Measurements from ENCODE around the gene CYP26A1. TPM values are rescaled to one million over a fixed set of nuclear protein-coding genes. Genes with fewer than 3 reads are reported as not detected.

CYP26A1 gene
- total and polyA plus RNA-seq, 2 experiments from 2014 or later: 1.2 to 1.8 TPM

DNA sequence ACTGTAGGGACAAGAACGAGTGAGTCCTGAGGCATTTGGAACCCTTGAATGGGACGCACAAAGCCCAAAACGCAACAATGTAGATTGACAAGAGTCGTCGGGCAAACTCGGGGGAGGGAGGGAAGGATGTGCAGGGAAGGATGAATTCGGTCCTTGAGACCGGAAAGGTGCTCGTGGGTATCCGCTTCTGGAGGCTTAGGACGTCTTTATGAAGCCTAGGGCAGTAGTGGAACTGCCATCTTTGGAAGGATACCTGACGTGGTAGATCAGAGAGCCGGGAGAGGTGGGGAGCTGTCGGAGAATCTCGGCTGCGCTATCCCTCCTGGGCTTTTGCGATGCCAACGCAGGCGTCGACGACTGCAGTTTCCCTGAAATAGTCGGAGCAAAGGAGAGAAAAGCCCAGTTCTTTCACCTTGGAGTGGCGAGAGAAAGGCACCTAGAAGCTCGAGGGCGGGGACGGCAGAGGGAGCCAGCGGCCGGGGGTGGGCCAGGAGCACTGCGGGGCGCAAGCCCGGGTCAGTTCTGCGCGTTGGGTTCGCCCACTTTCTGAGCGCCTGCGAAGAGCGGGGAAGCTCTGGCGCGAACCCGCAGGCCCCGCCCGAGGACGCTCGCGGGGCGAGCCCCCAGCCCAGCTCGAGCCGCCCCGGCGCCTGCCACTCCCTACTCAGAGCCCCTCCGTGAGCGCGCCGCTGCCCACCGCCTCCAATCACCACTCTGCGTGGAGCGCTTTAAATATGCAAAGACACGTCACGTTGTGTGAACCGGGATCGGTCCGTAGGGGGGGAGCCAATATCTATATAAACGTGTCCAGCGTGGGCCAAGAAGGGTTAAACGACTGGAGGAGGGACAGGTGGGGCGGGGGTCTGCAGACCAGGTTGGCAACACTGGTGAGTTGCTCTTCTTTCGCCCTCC lies 13.5 kb upstream of the CYP26A1 start, which contains the start of gene CYP26C1:
CYP26C1 (plus strand) TSS at position 824 of the 912 bp plus-strand sequence. CDS start 466 bp downstream, outside the sequence.
- peak within 1 kb of the TSS; percentile 68 for H3K4me3 Mint-ChIP-seq
- H3K9me3 Mint-ChIP-seq: no peaks in the 10 kb centered on the region
- Histone ChIP-seq H3K27me3 (ENCODE audit: insufficient read depth) (peaks cover 87% of the 10 kb centered on the region), H3K27ac (ENCODE audit: low read depth) (no peak within 1 kb of the TSS), H2AFZ (peak within 1 kb of the TSS; percentile 80), H3K4me1 (ENCODE audit: insufficient read depth) (peaks cover 46% of the 10 kb centered on the region), H3F3A (replicated peaks; ENCODE audit: low read depth) (peaks cover 16% of the 10 kb centered on the region), H3K36me3 (ENCODE audit: insufficient read depth) (no peaks in the 10 kb centered on the region), H3K79me2 (replicated peaks; ENCODE audit: insufficient read depth) (no peaks in the 10 kb centered on the region), H3K9me2 (ENCODE audit: insufficient read depth) (no peaks in the 10 kb centered on the region), H3K4me2 (peak within 1 kb of the TSS; percentile 89), H4K20me1 (replicated peaks; ENCODE audit: insufficient read depth) (peaks cover 9% of the 10 kb centered on the region), H3K4me3 (peak within 1 kb of the TSS; percentile 63)
- ATAC-seq (peak; percentile 6), DNase-seq (ENCODE audit: low spot score) (peak; percentile 71)
- H3K36me3 Mint-ChIP-seq (ENCODE audit: low read depth): no peaks in the 10 kb centered on the region; the same call in 2 of the 3 replicates
- TF ChIP-seq CTCF (conservative IDR thresholded peaks at IDR 0.05; ENCODE audit: low read depth in 2 of 2) (peak in 1 of 2 experiments; percentile 31; a peak in 2 of 4 replicates), EZH2 (IDR thresholded peaks at IDR 0.05; ENCODE audit: low read depth, unreplicated experiment) (peak; percentile 75), ZNF114 (CRISPR knock-in tag; IDR thresholded peaks at IDR 0.05) (no peak), POLR2AphosphoS5 (IDR thresholded peaks at IDR 0.05; ENCODE audit: low read depth) (no peak), ZNF331 (CRISPR knock-in tag; IDR thresholded peaks at IDR 0.05; ENCODE audit: low read depth) (no peak)
- peaks cover 68% of the 10 kb centered on the region for H3K27me3 Mint-ChIP-seq (ENCODE audit: insufficient read depth, low read depth, poor library complexity)
- peaks cover 32% of the 10 kb centered on the region for H3K4me1 Mint-ChIP-seq
- H3K27ac Mint-ChIP-seq: no peak within 1 kb of the TSS

DNA sequence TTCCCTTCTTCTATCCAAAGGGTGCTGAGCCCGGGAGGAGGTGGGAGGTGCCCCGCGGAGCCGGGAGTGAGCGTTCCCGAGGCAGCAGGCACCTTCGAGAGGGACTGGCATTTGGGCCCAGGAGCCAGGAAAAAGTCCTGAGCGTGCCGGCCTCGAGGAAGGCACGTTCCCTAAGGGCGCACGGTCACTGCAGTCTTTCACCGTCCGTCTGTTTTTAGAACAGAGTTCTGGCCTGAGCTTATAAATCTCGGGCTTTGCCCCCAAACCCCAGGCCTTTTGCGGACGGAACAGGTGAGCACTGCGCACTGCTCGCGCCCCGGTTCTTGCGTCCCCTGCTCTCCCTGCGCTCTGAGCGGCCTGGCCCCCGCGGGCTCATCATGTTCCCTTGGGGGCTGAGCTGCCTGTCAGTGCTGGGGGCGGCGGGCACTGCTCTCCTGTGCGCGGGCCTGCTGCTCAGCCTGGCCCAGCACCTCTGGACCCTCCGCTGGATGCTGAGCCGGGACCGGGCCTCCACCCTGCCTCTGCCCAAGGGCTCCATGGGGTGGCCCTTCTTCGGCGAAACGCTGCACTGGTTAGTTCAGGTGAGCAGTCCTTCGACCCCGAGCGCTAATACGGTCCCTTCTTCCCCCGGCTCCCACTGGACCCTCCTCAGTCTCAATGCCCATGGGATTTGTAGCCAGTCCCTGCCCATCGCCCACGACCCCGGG lies 12.7 kb upstream of the CYP26A1 start:
- ATAC-seq: peak; percentile 5
- Mint-ChIP-seq H3K27ac (no peak overlapping the region), H3K4me3 (peak overlapping the region; percentile 68), H3K36me3 (ENCODE audit: low read depth) (no peaks in the 10 kb centered on the region; the same call in 2 of the 3 replicates), H3K27me3 (ENCODE audit: insufficient read depth, low read depth, poor library complexity) (peaks cover 75% of the 10 kb centered on the region), H3K9me3 (no peaks in the 10 kb centered on the region), H3K4me1 (peaks cover 32% of the 10 kb centered on the region)
- Histone ChIP-seq H3K4me3 (peak overlapping the region; percentile 63), H3K4me2 (peak overlapping the region; percentile 89), H3K9me2 (ENCODE audit: insufficient read depth) (no peaks in the 10 kb centered on the region), H3K79me2 (replicated peaks; ENCODE audit: insufficient read depth) (no peaks in the 10 kb centered on the region), H3K27me3 (ENCODE audit: insufficient read depth) (peaks cover 95% of the 10 kb centered on the region), H4K20me1 (replicated peaks; ENCODE audit: insufficient read depth) (peaks cover 12% of the 10 kb centered on the region), H3F3A (replicated peaks; ENCODE audit: low read depth) (peaks cover 21% of the 10 kb centered on the region), H3K4me1 (ENCODE audit: insufficient read depth) (peaks cover 42% of the 10 kb centered on the region), H3K27ac (ENCODE audit: low read depth) (no peak overlapping the region), H2AFZ (peak overlapping the region; percentile 80), H3K36me3 (ENCODE audit: insufficient read depth) (no peaks in the 10 kb centered on the region)
- DNase-seq (ENCODE audit: low spot score): peak; percentile 42
- TF ChIP-seq ETS1 (IDR thresholded peaks at IDR 0.05) (no peak), REST (IDR thresholded peaks at IDR 0.05; ENCODE audit: unreplicated experiment) (no peak), ZNF114 (CRISPR knock-in tag; IDR thresholded peaks at IDR 0.05) (no peak), EZH2 (IDR thresholded peaks at IDR 0.05; ENCODE audit: low read depth, unreplicated experiment) (peak; percentile 95), CREB1 (CRISPR knock-in tag; IDR thresholded peaks at IDR 0.05; ENCODE audit: low read depth) (no peak), NANOG (IDR thresholded peaks at IDR 0.05; ENCODE audit: borderline replicate concordance) (no peak), EZH2phosphoT487 (IDR thresholded peaks at IDR 0.05; ENCODE audit: unreplicated experiment) (peak; percentile 85)

Measured in GM23338 (cell line).